ENCODE data around the gene SRI.

SRI gene

DNA sequence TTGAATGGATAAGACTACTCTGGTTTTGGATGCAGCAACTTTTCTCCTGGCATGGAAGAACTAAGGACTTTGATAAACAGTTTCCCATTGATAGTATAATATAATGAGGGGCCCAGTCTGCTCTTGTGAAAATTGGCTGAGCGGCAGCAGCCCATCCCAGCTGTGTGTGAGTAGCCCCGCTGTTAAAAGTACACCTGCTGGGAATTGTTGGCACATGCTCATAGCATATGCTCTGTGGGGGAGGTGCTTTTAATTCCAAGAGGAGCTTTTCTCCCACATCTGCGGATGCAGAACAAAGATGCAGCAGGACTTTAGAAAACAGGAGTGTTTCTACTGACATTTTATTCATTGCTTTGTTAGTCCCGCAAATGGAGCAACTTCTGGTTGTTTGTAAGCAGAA, 19.0 kb downstream of the SRI start:
- TF ChIP-seq, protein P1, sequence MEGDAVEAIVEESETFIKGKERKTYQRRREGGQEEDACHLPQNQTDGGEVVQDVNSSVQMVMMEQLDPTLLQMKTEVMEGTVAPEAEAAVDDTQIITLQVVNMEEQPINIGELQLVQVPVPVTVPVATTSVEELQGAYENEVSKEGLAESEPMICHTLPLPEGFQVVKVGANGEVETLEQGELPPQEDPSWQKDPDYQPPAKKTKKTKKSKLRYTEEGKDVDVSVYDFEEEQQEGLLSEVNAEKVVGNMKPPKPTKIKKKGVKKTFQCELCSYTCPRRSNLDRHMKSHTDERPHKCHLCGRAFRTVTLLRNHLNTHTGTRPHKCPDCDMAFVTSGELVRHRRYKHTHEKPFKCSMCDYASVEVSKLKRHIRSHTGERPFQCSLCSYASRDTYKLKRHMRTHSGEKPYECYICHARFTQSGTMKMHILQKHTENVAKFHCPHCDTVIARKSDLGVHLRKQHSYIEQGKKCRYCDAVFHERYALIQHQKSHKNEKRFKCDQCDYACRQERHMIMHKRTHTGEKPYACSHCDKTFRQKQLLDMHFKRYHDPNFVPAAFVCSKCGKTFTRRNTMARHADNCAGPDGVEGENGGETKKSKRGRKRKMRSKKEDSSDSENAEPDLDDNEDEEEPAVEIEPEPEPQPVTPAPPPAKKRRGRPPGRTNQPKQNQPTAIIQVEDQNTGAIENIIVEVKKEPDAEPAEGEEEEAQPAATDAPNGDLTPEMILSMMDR (IDR thresholded peaks at IDR 0.05) = no peak

DNA sequence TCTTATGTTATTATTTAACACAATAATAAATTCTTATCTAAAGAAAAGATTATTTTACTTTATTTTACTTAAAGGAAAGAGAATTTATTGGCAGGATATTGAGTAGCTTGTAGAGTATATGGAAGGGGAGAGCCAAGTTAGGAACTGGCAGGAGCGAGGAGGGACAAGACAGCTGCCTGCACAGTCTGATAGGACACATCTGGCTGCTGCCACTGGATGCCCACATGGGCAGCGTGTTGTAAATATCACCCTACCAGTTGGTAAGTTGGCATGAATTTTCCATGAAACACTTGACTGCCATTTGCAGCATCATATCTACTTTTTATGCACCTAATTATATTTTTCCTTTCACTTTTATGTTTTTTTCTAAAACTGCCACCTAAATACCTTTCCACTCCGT, 19.6 kb downstream of the SRI start:
- TF ChIP-seq, protein P1 (IDR thresholded peaks at IDR 0.05) = no peak

DNA sequence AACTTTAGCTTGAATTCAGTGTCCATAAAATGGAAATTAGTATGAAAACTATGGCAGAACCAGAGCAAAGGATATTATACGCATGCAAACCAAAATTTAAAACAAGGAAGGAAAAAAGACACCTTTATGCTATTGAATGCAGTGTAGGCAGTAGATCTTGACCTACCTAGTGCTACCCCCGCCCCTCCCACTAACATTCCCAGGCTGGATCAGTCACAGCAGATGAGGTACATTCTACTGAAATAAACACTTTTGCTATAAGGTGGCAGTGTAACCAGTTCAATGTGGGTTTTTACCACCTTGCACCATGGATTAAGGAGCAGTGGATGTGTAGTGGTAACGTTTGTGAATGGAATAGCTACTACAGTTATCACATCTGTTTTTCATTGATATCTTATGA, 27.9 kb downstream of the SRI start:
- TF ChIP-seq, protein P1 (IDR thresholded peaks at IDR 0.05) = no peak

DNA sequence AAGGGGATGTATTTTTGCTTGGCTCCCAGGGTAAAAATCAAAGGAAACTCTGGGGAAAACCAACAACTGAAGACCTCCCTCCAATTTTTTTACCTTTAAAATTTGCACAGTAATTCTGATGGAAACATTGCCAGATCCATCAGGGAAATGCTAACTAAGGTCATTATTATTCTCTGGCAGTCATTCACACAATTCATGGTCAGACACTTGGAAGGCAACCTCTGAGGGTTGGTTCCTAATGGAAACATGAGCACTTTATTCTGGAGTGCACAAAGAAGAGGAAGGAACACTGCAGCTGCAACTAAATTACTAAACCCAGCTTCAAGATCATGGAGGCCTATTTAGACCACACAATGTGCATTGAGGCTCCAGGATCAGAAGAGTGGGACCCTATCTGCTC, 34.2 kb downstream of the SRI start:
- TF ChIP-seq, protein P1 (IDR thresholded peaks at IDR 0.05) = no peak

DNA sequence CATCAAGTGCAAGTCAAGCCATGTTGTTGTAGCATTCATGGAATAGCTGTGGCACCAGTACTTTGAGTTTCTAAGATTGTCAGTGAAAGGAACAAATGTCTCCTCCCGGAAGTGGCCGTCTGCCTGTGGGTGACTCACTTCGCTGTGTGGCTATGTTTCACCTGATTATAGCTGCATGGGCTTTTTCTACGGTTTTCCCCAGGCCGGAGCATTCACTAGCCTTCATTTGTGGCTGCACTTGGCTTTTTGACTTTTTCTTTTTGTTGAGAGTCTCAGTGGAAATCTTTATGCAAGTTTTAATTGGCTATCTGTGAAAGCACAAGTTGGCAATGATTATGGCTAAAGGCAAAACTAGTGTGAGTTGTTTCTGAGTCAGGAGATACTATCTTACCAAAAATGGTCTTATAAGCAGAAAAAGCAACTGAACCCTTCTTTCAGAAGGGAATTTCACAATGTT, 35.0 kb downstream of the SRI start:
- TF ChIP-seq, protein P1 (IDR thresholded peaks at IDR 0.05) = no peak

DNA sequence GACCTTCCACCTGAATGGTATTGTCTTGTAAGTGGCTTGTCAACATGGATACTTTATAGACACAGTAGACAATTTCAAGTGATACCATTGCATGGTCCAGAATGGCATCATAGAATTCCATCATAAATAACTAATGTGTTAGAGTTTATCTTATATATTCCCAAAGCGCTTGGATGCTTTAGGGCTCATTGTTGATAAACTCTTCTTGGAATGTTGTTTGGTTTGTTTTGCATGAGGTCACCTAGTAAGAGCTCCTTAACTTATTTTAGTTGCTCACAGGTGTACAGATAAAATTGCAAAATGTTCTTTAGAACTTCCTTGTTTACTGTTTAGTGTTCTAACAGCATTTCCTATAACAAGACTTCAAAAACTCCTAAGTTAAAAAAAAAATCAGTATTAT, 36.8 kb downstream of the SRI start:
- TF ChIP-seq, protein P1 (IDR thresholded peaks at IDR 0.05) = no peak

DNA sequence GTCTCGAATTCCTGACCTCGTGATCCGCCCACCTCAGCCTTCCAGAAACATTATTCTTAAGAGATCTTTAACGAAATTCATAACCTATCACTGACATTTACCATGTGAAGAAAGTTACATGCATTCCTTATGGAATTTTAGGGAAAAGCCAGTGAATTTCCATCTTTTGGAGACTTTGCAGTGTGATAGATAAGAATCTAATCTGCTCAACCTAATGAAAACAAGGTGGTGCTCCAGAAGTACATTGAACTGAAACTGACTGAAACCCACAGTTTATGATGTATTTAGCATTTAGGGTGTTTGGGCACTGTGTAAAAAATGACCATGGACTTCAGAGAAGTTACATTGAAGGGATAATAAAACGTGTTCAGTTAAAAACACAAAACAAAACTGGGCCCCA, 43.6 kb downstream of the SRI start:
- TF ChIP-seq, protein P1 (IDR thresholded peaks at IDR 0.05) = no peak

DNA sequence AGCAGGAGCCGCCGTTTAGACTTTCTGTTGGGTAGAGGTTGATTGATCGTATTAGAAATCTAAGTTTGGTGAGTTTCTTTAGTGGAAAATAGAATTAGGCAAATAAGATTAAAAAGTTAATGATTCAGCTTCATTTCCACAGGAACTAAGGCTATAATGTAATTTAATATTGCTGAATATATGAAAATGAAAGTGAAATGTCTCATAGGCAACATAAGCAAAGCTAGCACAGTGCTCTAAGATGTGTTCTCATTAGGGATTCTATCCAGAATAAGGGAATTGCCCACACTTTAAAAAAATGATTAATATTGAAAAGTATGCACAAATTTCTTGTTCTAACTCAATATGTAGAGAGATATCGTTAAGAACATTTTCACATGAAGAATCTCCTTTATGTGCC, 47.0 kb downstream of the SRI start:
- TF ChIP-seq, protein P1 (IDR thresholded peaks at IDR 0.05) = no peak

Measured in LNCAP (cell line).